DMS153 treated with DMSO at 0.1 percent for 48 hours (cell line): ENCODE results near the gene ZNF341.
A peak's percentile ranks its signal among the peaks of the same experiment; 100 is the strongest.

Experiments
- DNase-seq: peaks from one replicate; lab custom pipeline; 2025; ENCODE audit not compliant: unreplicated experiment; lab: John Stamatoyannopoulos, UW

The ZNF341 gene

GRCh38 chr20:33701629-33702450 lies 30.0 kb upstream of the ZNF341 start:
- DNase-seq: no peak

- DNase-seq: no peak
These were observed 28.9 kb upstream of the ZNF341 start for GRCh38 chr20:33702861-33703260.

- DNase-seq: no peak
These were observed 28.2 kb upstream of the ZNF341 start for GRCh38 chr20:33703498-33704137.

GRCh38 chr20:33704197-33704924 lies 27.4 kb upstream of the ZNF341 start:
- DNase-seq: no peak

GRCh38 chr20:33707668-33708067 lies 24.1 kb upstream of the ZNF341 start:
- DNase-seq: no peak

- no peak for DNase-seq
These were observed 22.4 kb upstream of the ZNF341 start for GRCh38 chr20:33709398-33709797.

- no peak for DNase-seq
These were observed 21.8 kb upstream of the ZNF341 start for GRCh38 chr20:33709905-33710541.

- no peak for DNase-seq
These were observed 20.9 kb upstream of the ZNF341 start for GRCh38 chr20:33710681-33711445.

GRCh38 chr20:33711446-33711738 lies 20.4 kb upstream of the ZNF341 start:
- no peak for DNase-seq

GRCh38 chr20:33713865-33714367 lies 17.9 kb upstream of the ZNF341 start:
- no peak for DNase-seq

- no peak for DNase-seq
These were observed 15.3 kb upstream of the ZNF341 start for GRCh38 chr20:33716498-33716897.

GRCh38 chr20:33719277-33719988 lies 12.4 kb upstream of the ZNF341 start:
- no peak for DNase-seq

GRCh38 chr20:33719989-33720709 lies 11.6 kb upstream of the ZNF341 start, which contains the start of gene PXMP4:
Gene PXMP4 (minus strand): TSS chr20:33720310. CDS start chr20:33720207, 103 bp downstream.
- DNase-seq: peak; percentile 96

- no peak for DNase-seq
These were observed 10.2 kb upstream of the ZNF341 start for GRCh38 chr20:33721391-33722140.

- no peak for DNase-seq
These were observed 7.2 kb upstream of the ZNF341 start for GRCh38 chr20:33724439-33725094.

- DNase-seq: no peak
These were observed 6.1 kb upstream of the ZNF341 start for GRCh38 chr20:33725607-33726264.

GRCh38 chr20:33727115-33727479 lies 4.7 kb upstream of the ZNF341 start:
- DNase-seq: no peak

- no peak for DNase-seq
These were observed 4.0 kb upstream of the ZNF341 start for GRCh38 chr20:33727806-33728205.
